OCI-LY3 (cell line): ENCODE data around the gene DFFB.

Experiments used
- CTCF ChIP-seq: fragments of 200-600, 300-600 bp; sonication (generic); IDR thresholded peaks from 2 replicates; pipeline ENCODE4 v1.5.1; 2014; ENCODE audit warnings: antibody characterized with exemption, low read length, low read depth
- EZH2phosphoT487 ChIP-seq: fragments of 200-600 bp; shearing (Covaris generic); IDR thresholded peaks from 2 replicates; pipeline ENCODE4 v1.6.1; 2018; ENCODE audit warnings: antibody characterized with exemption, mixed run types, low read depth

- TF ChIP-seq CTCF (no peak), EZH2phosphoT487 (no peak)
Observed at GRCh38 chr1:3900969-3901529, 43.8 kb downstream of the DFFB start.
